IMR-90 (cell line): ENCODE data around the gene BCAS3. TPM values are rescaled to one million over a fixed set of nuclear protein-coding genes. Genes with fewer than 3 reads are reported as not detected.
"Not testable (repeated sequence)": the region's sequence is repeated elsewhere in the genome, so short reads cannot be mapped to it uniquely, and the experiment has no call there.

Experiments
- ATAC-seq: fragments of 200-7000 bp; cut with Tn5 transposase; 2 replicates; pipeline ENCODE4 v1.9.1; 2020; ENCODE audit warnings: low read depth, mild to moderate bottlenecking, moderate library complexity
- BruUV-seq: library from RNA; stranded (reverse); fragments of 400-500 nt; replicated peaks from 2 replicates; lab custom pipeline; 2021; lab: Mats Ljungman, UMichigan
- CTCF ChIA-PET: fragments of 300-600 bp; formaldehyde crosslinking; extraction: SDS; loops from one replicate; lab custom pipeline; 2021; ENCODE audit warnings: antibody characterized with exemption; lab: Yijun Ruan, JAX
- POLR2A ChIA-PET: fragments of 300-600 bp; sonication (Branson Sonifier 250); formaldehyde crosslinking; loops from one replicate; lab custom pipeline; 2022; ENCODE audit warnings: antibody characterized with exemption; ENCODE audit not compliant: unreplicated experiment; lab: Charles Lee
- DNase-seq: peaks from one replicate; pipeline ENCODE4 v3.0.0; 2013
- H2AFZ ChIP-seq: replicated peaks from 2 replicates; pipeline ENCODE3; 2013; ENCODE audit warnings: low read length, mild to moderate bottlenecking; ENCODE audit not compliant: poor library complexity
- H2AK5ac ChIP-seq: 2 replicates; pipeline ENCODE4 v1.6.1; 2013; ENCODE audit warnings: low read depth, low read length, inconsistent platforms
- H2AK9ac ChIP-seq: replicated peaks from 2 replicates; pipeline ENCODE3; 2013; ENCODE audit warnings: mild to moderate bottlenecking, low read depth, low read length, moderate library complexity; ENCODE audit not compliant: poor library complexity
- H2BK120ac ChIP-seq: 2 replicates; pipeline ENCODE4 v1.6.1; 2013; ENCODE audit warnings: low read depth, low read length, inconsistent platforms
- H2BK15ac ChIP-seq: 3 replicates; pipeline ENCODE4 v1.6.1; 2013; ENCODE audit warnings: low read depth, low read length, inconsistent platforms
- H2BK20ac ChIP-seq: 2 replicates; pipeline ENCODE4 v1.6.1; 2013; ENCODE audit warnings: low read depth, mild to moderate bottlenecking, inconsistent platforms, low read length, moderate library complexity
- H2BK5ac ChIP-seq: 2 replicates; pipeline ENCODE4 v1.6.1; 2013; ENCODE audit warnings: mild to moderate bottlenecking, low read depth, low read length, inconsistent platforms; ENCODE audit not compliant: poor library complexity, severe bottlenecking
- H3K14ac ChIP-seq: replicated peaks from 2 replicates; pipeline ENCODE4 v1.6.1; 2013; ENCODE audit warnings: low read depth, low read length, inconsistent platforms
- H3K18ac ChIP-seq: 2 replicates; pipeline ENCODE4 v1.6.1; 2013; ENCODE audit warnings: low read depth, low read length, control low read depth
- H3K23ac ChIP-seq: 2 replicates; pipeline ENCODE4 v1.6.1; 2013; ENCODE audit warnings: low read depth, low read length, inconsistent platforms
- H3K27ac ChIP-seq: 2 replicates; pipeline ENCODE4 v1.5.1; 2013; ENCODE audit warnings: mild to moderate bottlenecking, control low read depth, low read length; ENCODE audit not compliant: insufficient read depth
- H3K27me3 ChIP-seq: 2 replicates; pipeline ENCODE4 v1.6.1; 2013; ENCODE audit warnings: low read length; ENCODE audit not compliant: control insufficient read depth, insufficient read depth
- H3K36me3 ChIP-seq: 2 replicates; pipeline ENCODE4 v1.6.1; 2013; ENCODE audit warnings: low read length, mixed read lengths; ENCODE audit not compliant: control insufficient read depth, insufficient read depth
- H3K4ac ChIP-seq: 2 replicates; pipeline ENCODE4 v1.6.1; 2013; ENCODE audit warnings: low read depth, low read length, inconsistent platforms
- H3K4me1 ChIP-seq: 2 replicates; pipeline ENCODE4 v1.6.1; 2013; ENCODE audit warnings: low read length, mixed read lengths; ENCODE audit not compliant: control insufficient read depth, insufficient read depth
- H3K4me2 ChIP-seq: 2 replicates; pipeline ENCODE4 v1.6.1; 2013; ENCODE audit warnings: low read depth, mild to moderate bottlenecking, control low read depth, low read length, moderate library complexity
- H3K4me3 ChIP-seq: 2 replicates; pipeline ENCODE4 v1.5.1; 2013; ENCODE audit warnings: low read depth, mild to moderate bottlenecking, control low read depth, low read length, moderate library complexity; ENCODE audit not compliant: insufficient read depth
- H3K56ac ChIP-seq: 2 replicates; pipeline ENCODE4 v1.6.1; 2013; ENCODE audit warnings: low read length, inconsistent platforms; ENCODE audit not compliant: insufficient read depth; ENCODE audit errors: extremely low read depth
- H3K79me1 ChIP-seq, 2 experiments: 2 replicates each; pipeline ENCODE4 v1.6.1; 2013; ENCODE audit warnings: low read length in 2 of 2, inconsistent platforms in 1 of 2, low read depth in 1 of 2
- H3K9ac ChIP-seq: 2 replicates; pipeline ENCODE4 v1.6.1; 2013; ENCODE audit warnings: low read depth, low read length, control low read depth
- H3K9me1 ChIP-seq: 2 replicates; pipeline ENCODE4 v1.6.1; 2013; ENCODE audit warnings: low read length, inconsistent platforms; ENCODE audit not compliant: insufficient read depth
- H3K9me3 ChIP-seq: 2 replicates; pipeline ENCODE4 v1.6.1; 2013; ENCODE audit warnings: low read length; ENCODE audit not compliant: control insufficient read depth, insufficient read depth
- H4K20me1 ChIP-seq: 2 replicates; pipeline ENCODE4 v1.6.1; 2013; ENCODE audit warnings: low read length, inconsistent platforms; ENCODE audit not compliant: insufficient read depth
- H4K5ac ChIP-seq: 2 replicates; pipeline ENCODE4 v1.6.1; 2013; ENCODE audit warnings: mild to moderate bottlenecking, low read depth, low read length, control low read depth
- H4K8ac ChIP-seq, 2 experiments: 2 replicates each; pipeline ENCODE4 v1.6.1; 2013; ENCODE audit warnings: low read depth in 2 of 2, low read length in 2 of 2, control low read depth in 1 of 2, inconsistent platforms in 1 of 2
- H4K91ac ChIP-seq: 2 replicates; pipeline ENCODE4 v1.6.1; 2013; ENCODE audit warnings: low read depth, low read length, inconsistent platforms; ENCODE audit not compliant: insufficient read depth
- BHLHE40 ChIP-seq: fragments of 150-350 bp; IDR thresholded peaks from 2 replicates; pipeline ENCODE4 v1.6.1; 2016; ENCODE audit warnings: mild to moderate bottlenecking, low read depth, low read length
- FOS ChIP-seq: fragments of 150-350 bp; IDR thresholded peaks from 2 replicates; pipeline ENCODE4 v1.6.1; 2016; ENCODE audit warnings: low read depth, low read length
- MAFK ChIP-seq: IDR thresholded peaks from 2 replicates; pipeline ENCODE4 v1.6.1; 2012; ENCODE audit warnings: low read depth, low read length, improper control_type of control experiment
- RCOR1 ChIP-seq: IDR thresholded peaks from 2 replicates; pipeline ENCODE4 v1.6.1; 2012; ENCODE audit warnings: mild to moderate bottlenecking, low read length, improper control_type of control experiment; ENCODE audit not compliant: insufficient replicate concordance
- SMC3 ChIP-seq: fragments of 150-350 bp; IDR thresholded peaks from 2 replicates; pipeline ENCODE4 v1.6.1; 2016; ENCODE audit warnings: low read depth, mild to moderate bottlenecking, antibody characterized with exemption, low read length, moderate library complexity
- WGBS, 2 experiments: methylation state at CpG; one replicate each; pipeline versions ENCODE4 v1.1.5 to v1.1.7; 2013; ENCODE audit warnings: missing lambda C conversion rate in 2 of 2; ENCODE audit not compliant: insufficient read length in 1 of 2; ENCODE audit errors: extremely low coverage in 2 of 2; 5-methylcytosine and 5-hydroxymethylcytosine counted together
- dilution Hi-C: fragments of 300-500 bp; cut with HindIII; formaldehyde crosslinking; loops from one replicate; pipeline ENCODE4 v1.14.3; 2018; ENCODE audit warnings: low sequenced_read_pairs; ENCODE audit not compliant: unreplicated experiment
- in situ Hi-C: fragments of 300-500 bp; cut with MboI; formaldehyde crosslinking; loops from 3 replicates; pipeline ENCODE4 v1.14.3; 2019; ENCODE audit warnings: low sequenced_read_pairs, inconsistent platforms, mixed read lengths
- intact Hi-C: fragments of 100-400 bp; cut with micrococcal nuclease; formaldehyde crosslinking; loops from 2 replicates; pipeline ENCODE4 v1.10.0; 2022
- polyA plus RNA-seq, 3 experiments: library from polyadenylated mRNA; depleted of rRNA; stranded (reverse); fragments of >200 nt; gene quantifications; 2 replicates each; pipeline ENCODE4 v1.2.3, GENCODE V29; 2012; ENCODE audit warnings: low replicate concordance in 1 of 3
- total RNA-seq: library from RNA; depleted of rRNA; stranded (reverse); fragments of >200 nt; gene quantifications from 2 replicates; pipeline ENCODE4 v1.2.3, GENCODE V29; 2012
- TF ChIP-seq, protein P1 (sequence below): fragments of 150-350 bp; IDR thresholded peaks from 2 replicates; pipeline ENCODE4 v1.6.1; 2017; ENCODE audit warnings: mild to moderate bottlenecking, antibody characterized with exemption, low read length, low read depth
- TF ChIP-seq, protein P2 (sequence below): fragments of 150-350 bp; IDR thresholded peaks from 2 replicates; pipeline ENCODE4 v1.6.1; 2016; ENCODE audit warnings: low read depth, mild to moderate bottlenecking, low read length, moderate library complexity, borderline replicate concordance

BCAS3 gene
- total and polyA plus RNA-seq, 2 of the 4 experiments (the other 2 are of a cell fraction), result 6.3 to 27.1 TPM

DNA sequence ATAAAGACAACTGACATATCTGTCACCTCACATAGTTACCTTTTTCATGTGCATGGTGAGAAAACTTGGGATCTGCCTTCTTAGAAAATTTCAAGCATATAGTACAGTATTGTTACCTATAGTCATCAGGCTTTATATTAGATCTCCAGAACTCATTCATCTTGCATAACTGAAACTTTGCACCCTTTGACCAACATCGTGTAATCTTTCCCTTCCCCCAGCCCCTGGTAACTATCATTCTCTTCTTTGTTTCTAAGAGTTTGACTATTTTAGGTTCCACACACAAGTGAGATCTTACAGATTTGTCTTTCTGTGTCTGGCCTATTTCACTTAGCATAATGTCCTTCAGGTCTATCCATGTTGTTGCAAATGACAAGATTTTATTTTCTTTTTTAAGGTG, 751.6 kb downstream of the BCAS3 start:
- Histone ChIP-seq H2BK5ac (no peak overlapping the region), H4K5ac (no peak overlapping the region), H2BK15ac (no peak overlapping the region), H2AFZ (no peak overlapping the region), H3K23ac (no peak overlapping the region), H3K9me3 (no peaks in the 10 kb centered on the region; the same call in 1 of the 2 replicates), H3K9ac (no peak overlapping the region), H4K91ac (no peak overlapping the region), H3K18ac (no peak overlapping the region), H3K4me3 (no peak overlapping the region), H3K4ac (no peak overlapping the region), H3K4me1 (peaks cover 4% of the 10 kb centered on the region), H3K27ac (no peak overlapping the region), H3K56ac (no peak overlapping the region), H4K8ac (no peak overlapping the region), H2BK120ac (no peak overlapping the region), H3K79me1 (no peaks in the 10 kb centered on the region), H3K9me1 (peaks cover 7% of the 10 kb centered on the region), H4K20me1 (no peaks in the 10 kb centered on the region), H2AK9ac (no peak overlapping the region), H3K36me3 (no peaks in the 10 kb centered on the region), H3K14ac (no peak overlapping the region), H3K27me3 (no peaks in the 10 kb centered on the region), H3K4me2 (no peak overlapping the region), H2BK20ac (no peak overlapping the region), H2AK5ac (no peak overlapping the region)
- WGBS, 2 experiments, result no CpG with 5 or more reads among the region's 1 CpG
- ChIA-PET POLR2A (no interaction called here), CTCF (no interaction called here)
- no peak for DNase-seq
- BruUV-seq, result no TSS peak
- intact Hi-C loops (no loop called here), in situ Hi-C loops (loop anchor here (10.0 kb wide), 1 partner anchor 416 kb away; no protein-coding TSS in a partner anchor), dilution Hi-C loops (no loop called here)
- ATAC-seq, result no peak
- TF ChIP-seq, protein P1, sequence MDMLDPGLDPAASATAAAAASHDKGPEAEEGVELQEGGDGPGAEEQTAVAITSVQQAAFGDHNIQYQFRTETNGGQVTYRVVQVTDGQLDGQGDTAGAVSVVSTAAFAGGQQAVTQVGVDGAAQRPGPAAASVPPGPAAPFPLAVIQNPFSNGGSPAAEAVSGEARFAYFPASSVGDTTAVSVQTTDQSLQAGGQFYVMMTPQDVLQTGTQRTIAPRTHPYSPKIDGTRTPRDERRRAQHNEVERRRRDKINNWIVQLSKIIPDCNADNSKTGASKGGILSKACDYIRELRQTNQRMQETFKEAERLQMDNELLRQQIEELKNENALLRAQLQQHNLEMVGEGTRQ, result no peak
- TF ChIP-seq, protein P2, sequence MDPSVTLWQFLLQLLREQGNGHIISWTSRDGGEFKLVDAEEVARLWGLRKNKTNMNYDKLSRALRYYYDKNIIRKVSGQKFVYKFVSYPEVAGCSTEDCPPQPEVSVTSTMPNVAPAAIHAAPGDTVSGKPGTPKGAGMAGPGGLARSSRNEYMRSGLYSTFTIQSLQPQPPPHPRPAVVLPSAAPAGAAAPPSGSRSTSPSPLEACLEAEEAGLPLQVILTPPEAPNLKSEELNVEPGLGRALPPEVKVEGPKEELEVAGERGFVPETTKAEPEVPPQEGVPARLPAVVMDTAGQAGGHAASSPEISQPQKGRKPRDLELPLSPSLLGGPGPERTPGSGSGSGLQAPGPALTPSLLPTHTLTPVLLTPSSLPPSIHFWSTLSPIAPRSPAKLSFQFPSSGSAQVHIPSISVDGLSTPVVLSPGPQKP, result no peak
- no peak for TF ChIP-seq SMC3
- TF ChIP-seq MAFK, result no peak
- no peak for TF ChIP-seq FOS
- no peak for TF ChIP-seq RCOR1
- TF ChIP-seq BHLHE40, result no peak

DNA sequence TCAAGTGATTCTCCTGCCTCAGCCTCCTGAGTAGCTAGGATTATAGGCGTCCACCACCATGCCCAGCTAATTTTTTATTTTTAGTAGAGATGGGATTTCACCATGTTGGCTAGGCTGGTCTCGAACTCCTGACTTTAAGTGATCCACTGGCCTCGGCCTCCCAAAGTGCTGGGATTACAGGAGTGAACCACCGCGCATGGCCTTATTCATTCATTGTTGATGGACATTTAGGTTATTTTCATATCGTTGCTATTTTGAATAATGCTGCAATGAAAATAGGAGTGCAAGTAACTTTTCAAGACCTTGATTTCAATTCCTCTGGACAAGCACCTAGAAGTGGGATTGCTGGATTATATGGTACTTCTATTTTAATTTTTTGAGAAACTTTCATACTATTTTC, 752.2 kb downstream of the BCAS3 start:
- intact Hi-C loops, DNase-seq, BruUV-seq: not testable (repeated sequence)

More for the DNA sequence above, 752.2 kb downstream of the BCAS3 start:
- H3K56ac ChIP-seq, POLR2A ChIA-PET, H4K8ac ChIP-seq, H3K18ac ChIP-seq, dilution Hi-C loops, H2BK120ac ChIP-seq, H3K4me2 ChIP-seq, H3K79me1 ChIP-seq, H2AK9ac ChIP-seq, H3K27ac ChIP-seq, H3K36me3 ChIP-seq, H2AK5ac ChIP-seq, ATAC-seq, H2BK5ac ChIP-seq, H3K4me1 ChIP-seq, H3K4ac ChIP-seq, H2AFZ ChIP-seq, H4K5ac ChIP-seq, CTCF ChIA-PET, H3K9ac ChIP-seq, H4K91ac ChIP-seq, H3K4me3 ChIP-seq, H2BK20ac ChIP-seq, H3K9me1 ChIP-seq, H3K14ac ChIP-seq, H3K27me3 ChIP-seq, H4K20me1 ChIP-seq, H3K9me3 ChIP-seq, H3K23ac ChIP-seq, H2BK15ac ChIP-seq: not testable (repeated sequence)
- in situ Hi-C loops, result loop anchor here (10.0 kb wide), 1 partner anchor 415 kb away; no protein-coding TSS in a partner anchor
- WGBS, 2 experiments, result 88% methylated on average over 3 of the region's 6 CpGs; no CpG with 5 or more reads in 1 of the 2 experiments
